ENCODE results near the gene ARHGEF38. TPM values are rescaled to one million over a fixed set of nuclear protein-coding genes. Genes with fewer than 3 reads are reported as not detected.

ARHGEF38 gene
- total and polyA plus RNA-seq, 11 donors: not detected

DNA sequence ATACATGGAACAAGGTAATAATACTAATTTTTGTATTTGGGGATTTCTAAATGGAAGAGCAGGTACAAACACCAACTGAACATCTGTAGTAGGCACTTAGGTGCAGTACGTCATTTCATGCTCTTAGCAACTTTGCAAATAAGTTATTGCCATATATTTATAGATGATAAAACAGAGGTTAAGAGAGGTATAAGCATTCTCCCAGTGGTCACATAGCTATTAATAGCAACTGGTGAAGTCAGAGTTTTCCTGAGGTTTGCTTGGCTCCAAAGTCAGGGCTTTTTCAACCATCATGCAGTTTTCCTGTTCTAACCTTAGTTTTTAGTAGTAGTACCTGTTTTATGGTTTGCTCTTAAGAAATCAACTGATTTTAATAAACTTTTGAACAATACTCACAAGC lies 10.9 kb downstream of the ARHGEF38 start:
- Histone ChIP-seq H3K9me3 (no peaks in the 10 kb centered on the region), H3K4me3 (no peak overlapping the region), H3K4me1 (peaks cover 0 to 6% (median 0%) of the 10 kb centered on the region in 12 donors), H3K36me3 (no peaks in the 10 kb centered on the region), H3K27ac (no peak overlapping the region), H3K27me3 (no peaks in the 10 kb centered on the region)
- ATAC-seq (peak in 2 of 4 donors; percentile 42 to 65), DNase-seq (no peak)
- WGBS, 4 donors: 21 to 45% (median 39%) methylated on average over 1 of the region's 1 CpG
- TF ChIP-seq POLR2A (IDR thresholded peaks at IDR 0.05): no peak
- no peak for TF ChIP-seq CTCF (IDR thresholded peaks at IDR 0.05)
- intact Hi-C loops (cut with DNase I): loop anchor here in 1 of 10 donors (2.0 kb wide), 1 partner anchor 73 kb away; no protein-coding TSS in a partner anchor

GRCh38 chr4:105568584-105568983 lies 16.2 kb downstream of the ARHGEF38 start:
- Histone ChIP-seq H3K36me3 (no peaks in the 10 kb centered on the region), H3K4me1 (no peaks in the 10 kb centered on the region), H3K9me3 (no peaks in the 10 kb centered on the region), H3K27ac (no peak overlapping the region), H3K4me3 (no peak overlapping the region), H3K27me3 (no peaks in the 10 kb centered on the region)
- ATAC-seq (no peak), DNase-seq (no peak)
- TF ChIP-seq POLR2A (IDR thresholded peaks at IDR 0.05): no peak
- no peak for TF ChIP-seq CTCF (IDR thresholded peaks at IDR 0.05)
- intact Hi-C loops (cut with DNase I): no loop called here
- WGBS, 4 donors: 62 to 80% (median 72%) methylated on average over 1 of the region's 1 CpG

GRCh38 chr4:105569057-105569865 lies 16.8 kb downstream of the ARHGEF38 start:
- Histone ChIP-seq H3K27ac (no peak overlapping the region), H3K27me3 (no peaks in the 10 kb centered on the region), H3K4me3 (no peak overlapping the region), H3K4me1 (no peaks in the 10 kb centered on the region), H3K36me3 (no peaks in the 10 kb centered on the region), H3K9me3 (no peaks in the 10 kb centered on the region)
- 69 to 79% (median 75%) methylated on average over 3 of the region's 3 CpGs for WGBS, 4 donors
- ATAC-seq: no peak
- DNase-seq: no peak
- no peak for TF ChIP-seq CTCF (IDR thresholded peaks at IDR 0.05)
- TF ChIP-seq POLR2A (IDR thresholded peaks at IDR 0.05): no peak
- intact Hi-C loops (cut with DNase I): no loop called here

DNA sequence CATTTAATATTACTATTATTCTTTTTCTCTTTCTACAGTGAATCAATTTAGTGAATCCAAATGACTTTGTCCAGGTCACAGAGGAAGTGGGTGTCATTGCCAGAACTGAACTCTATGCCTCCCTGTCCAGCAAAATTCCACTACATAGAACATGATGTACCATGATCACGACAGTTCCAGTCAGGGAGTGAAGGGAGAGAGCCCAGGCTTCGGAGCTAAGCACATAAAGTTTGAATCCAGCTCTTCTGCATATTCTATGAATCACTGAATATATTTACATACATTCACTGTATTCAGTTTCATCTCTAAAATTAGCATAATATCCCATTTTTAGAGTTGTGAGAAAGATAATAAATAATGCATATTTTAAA lies 17.4 kb downstream of the ARHGEF38 start:
- Histone ChIP-seq H3K27me3 (no peaks in the 10 kb centered on the region), H3K4me1 (no peaks in the 10 kb centered on the region), H3K36me3 (no peaks in the 10 kb centered on the region), H3K4me3 (no peak overlapping the region), H3K27ac (no peak overlapping the region), H3K9me3 (no peaks in the 10 kb centered on the region)
- no peak for TF ChIP-seq POLR2A (IDR thresholded peaks at IDR 0.05)
- no peak for TF ChIP-seq CTCF (IDR thresholded peaks at IDR 0.05)
- intact Hi-C loops (cut with DNase I): no loop called here
- 37 to 58% (median 40%) methylated on average over 2 of the region's 2 CpGs for WGBS, 4 donors
- DNase-seq (peak in 1 of 5 donors; percentile 35), ATAC-seq (peak; percentile 76 to 95 (median 91))

All from heart left ventricle (tissue), 16 donors.